Type B pancreatic cell (in vitro differentiated cells): Measurements from ENCODE around the gene ARHGAP15. TPM values are rescaled to one million over a fixed set of nuclear protein-coding genes. Genes with fewer than 3 reads are reported as not detected.

Source experiments
- DNase-seq: peaks from one replicate; pipeline ENCODE4 v3.0.0; 2021; ENCODE audit warnings: mixed read lengths; ENCODE audit not compliant: unreplicated experiment; ENCODE audit errors: extremely low spot score
- H3K27ac Mint-ChIP-seq: 2 replicates; pipeline ENCODE4 v1.8.0; 2021; ENCODE audit warnings: mild to moderate bottlenecking, mixed read lengths
- H3K27me3 Mint-ChIP-seq: 2 replicates; pipeline ENCODE4 v1.8.0; 2021; ENCODE audit warnings: mixed read lengths
- H3K36me3 Mint-ChIP-seq: 2 replicates; pipeline ENCODE4 v1.8.0; 2021; ENCODE audit warnings: mixed read lengths
- H3K4me1 Mint-ChIP-seq: one replicate; pipeline ENCODE4 v1.8.0; 2021; ENCODE audit warnings: mixed read lengths; ENCODE audit not compliant: unreplicated experiment
- H3K4me3 Mint-ChIP-seq: 2 replicates; pipeline ENCODE4 v1.8.0; 2021; ENCODE audit warnings: mild to moderate bottlenecking, mixed read lengths
- H3K9me3 Mint-ChIP-seq: 2 replicates; pipeline ENCODE4 v1.8.0; 2021; ENCODE audit warnings: mixed read lengths
- total RNA-seq: library from RNA; stranded (reverse); gene quantifications from 2 replicates; pipeline ENCODE4 v1.2.1, GENCODE V29; 2021; ENCODE audit warnings: low replicate concordance
- TF ChIP-seq, protein P1 (sequence below): fragments of 200-600 bp; sonication (generic); conservative IDR thresholded peaks from 2 replicates; pipeline ENCODE4 v1.5.0; 2021; ENCODE audit warnings: antibody characterized with exemption, mild to moderate bottlenecking

Gene ARHGAP15
- total RNA-seq, 1 donor from 2014 or later = not detected

DNA sequence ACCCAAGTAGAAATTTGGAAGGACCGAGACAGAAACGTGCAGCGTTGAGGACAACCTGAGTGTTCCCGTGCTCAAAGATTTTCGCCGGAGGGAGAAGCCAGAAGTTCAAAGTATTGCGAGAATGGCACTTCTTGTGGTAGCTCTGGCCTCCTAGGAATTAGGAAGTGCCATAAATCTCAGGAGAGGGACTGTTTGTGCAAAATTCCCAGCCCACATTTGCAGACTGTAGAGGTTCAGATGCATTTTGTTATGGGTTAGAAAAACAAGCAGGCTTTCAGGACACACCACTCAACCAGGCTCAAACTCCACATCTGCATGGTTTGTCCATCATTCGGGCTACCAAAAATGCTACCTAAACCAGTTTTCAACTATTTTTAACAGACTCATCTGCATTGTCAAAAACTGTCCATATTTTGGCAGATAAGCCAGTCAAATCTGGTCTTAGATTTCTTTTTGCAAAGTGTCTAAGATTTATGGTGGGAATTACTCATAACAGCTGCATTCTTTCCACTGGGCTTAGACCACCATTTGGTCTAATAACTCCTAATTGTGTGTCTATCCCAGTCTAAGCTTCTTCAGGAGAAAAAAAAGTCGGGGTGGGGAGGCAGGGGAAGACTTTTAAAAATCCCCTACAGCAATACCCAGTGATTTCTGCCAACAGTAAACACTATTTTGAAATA is 422.9 kb downstream of the ARHGAP15 start:
- Mint-ChIP-seq H3K4me3 (no peak overlapping the region), H3K27ac (no peak overlapping the region), H3K4me1 (peaks cover 15% of the 10 kb centered on the region), H3K9me3 (no peaks in the 10 kb centered on the region), H3K36me3 (no peaks in the 10 kb centered on the region), H3K27me3 (peaks cover 3% of the 10 kb centered on the region)
- TF ChIP-seq, protein P1, sequence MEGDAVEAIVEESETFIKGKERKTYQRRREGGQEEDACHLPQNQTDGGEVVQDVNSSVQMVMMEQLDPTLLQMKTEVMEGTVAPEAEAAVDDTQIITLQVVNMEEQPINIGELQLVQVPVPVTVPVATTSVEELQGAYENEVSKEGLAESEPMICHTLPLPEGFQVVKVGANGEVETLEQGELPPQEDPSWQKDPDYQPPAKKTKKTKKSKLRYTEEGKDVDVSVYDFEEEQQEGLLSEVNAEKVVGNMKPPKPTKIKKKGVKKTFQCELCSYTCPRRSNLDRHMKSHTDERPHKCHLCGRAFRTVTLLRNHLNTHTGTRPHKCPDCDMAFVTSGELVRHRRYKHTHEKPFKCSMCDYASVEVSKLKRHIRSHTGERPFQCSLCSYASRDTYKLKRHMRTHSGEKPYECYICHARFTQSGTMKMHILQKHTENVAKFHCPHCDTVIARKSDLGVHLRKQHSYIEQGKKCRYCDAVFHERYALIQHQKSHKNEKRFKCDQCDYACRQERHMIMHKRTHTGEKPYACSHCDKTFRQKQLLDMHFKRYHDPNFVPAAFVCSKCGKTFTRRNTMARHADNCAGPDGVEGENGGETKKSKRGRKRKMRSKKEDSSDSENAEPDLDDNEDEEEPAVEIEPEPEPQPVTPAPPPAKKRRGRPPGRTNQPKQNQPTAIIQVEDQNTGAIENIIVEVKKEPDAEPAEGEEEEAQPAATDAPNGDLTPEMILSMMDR = no peak
- DNase-seq = no peak

DNA sequence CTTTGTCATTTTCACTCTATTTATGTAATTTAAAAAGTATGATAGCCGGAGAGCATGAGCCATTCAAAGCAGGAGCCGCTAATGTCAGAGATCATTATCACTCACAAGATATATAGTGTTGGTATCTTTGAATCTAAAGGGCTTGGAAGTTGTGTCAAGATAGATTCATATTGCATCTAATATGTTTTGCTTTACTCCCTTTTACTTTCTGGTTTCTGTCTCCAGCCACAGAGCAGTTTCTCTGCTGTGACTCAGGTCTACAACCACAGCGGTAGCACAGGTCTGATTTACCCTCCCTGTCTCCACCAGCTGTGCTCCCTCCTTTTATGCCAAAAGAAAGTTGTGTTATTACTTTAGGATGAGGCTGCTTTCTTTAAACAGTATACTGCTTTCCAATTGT is 424.0 kb downstream of the ARHGAP15 start:
- no peaks in the 10 kb centered on the region for H3K36me3 Mint-ChIP-seq
- no peak for DNase-seq
- H3K4me1 Mint-ChIP-seq = peaks cover 15% of the 10 kb centered on the region
- TF ChIP-seq, protein P1 = no peak
- peaks cover 6% of the 10 kb centered on the region for H3K27me3 Mint-ChIP-seq
- H3K4me3 Mint-ChIP-seq = no peak overlapping the region
- no peak overlapping the region for H3K27ac Mint-ChIP-seq
- H3K9me3 Mint-ChIP-seq = no peaks in the 10 kb centered on the region

GRCh38 chr2:143558665-143559064 is 429.4 kb downstream of the ARHGAP15 start:
- H3K4me3 Mint-ChIP-seq = no peak overlapping the region
- peaks cover 4% of the 10 kb centered on the region for H3K4me1 Mint-ChIP-seq
- DNase-seq = no peak
- TF ChIP-seq, protein P1 = no peak
- no peak overlapping the region for H3K27ac Mint-ChIP-seq
- H3K27me3 Mint-ChIP-seq = peaks cover 6% of the 10 kb centered on the region
- H3K36me3 Mint-ChIP-seq = no peaks in the 10 kb centered on the region
- H3K9me3 Mint-ChIP-seq = no peaks in the 10 kb centered on the region

DNA sequence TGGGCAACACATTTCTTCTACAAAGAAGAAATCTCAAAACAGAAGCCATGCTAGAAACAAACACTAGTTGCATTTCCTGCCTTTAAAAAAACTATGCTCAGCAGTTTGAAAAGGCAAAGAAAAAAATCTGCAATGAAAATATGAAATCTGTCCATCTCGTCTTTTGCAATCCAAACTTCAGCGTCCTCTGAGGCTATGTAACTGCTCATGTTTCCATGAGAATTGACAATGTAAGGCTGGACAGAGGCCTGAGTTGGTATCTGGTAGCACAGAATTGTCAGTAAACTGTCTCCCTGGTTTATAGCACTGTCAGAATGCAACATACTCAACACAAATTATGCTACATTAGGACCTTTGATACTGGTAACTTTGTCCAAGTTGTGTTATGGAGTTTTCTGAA is 429.9 kb downstream of the ARHGAP15 start:
- Mint-ChIP-seq H3K4me3 (no peak overlapping the region), H3K36me3 (no peaks in the 10 kb centered on the region), H3K9me3 (no peaks in the 10 kb centered on the region), H3K4me1 (peaks cover 4% of the 10 kb centered on the region), H3K27me3 (peaks cover 6% of the 10 kb centered on the region), H3K27ac (no peak overlapping the region)
- no peak for DNase-seq
- TF ChIP-seq, protein P1 = no peak

GRCh38 chr2:143560724-143561123 is 431.5 kb downstream of the ARHGAP15 start:
- no peak overlapping the region for H3K4me3 Mint-ChIP-seq
- TF ChIP-seq, protein P1 = no peak
- peaks cover 4% of the 10 kb centered on the region for H3K4me1 Mint-ChIP-seq
- no peak for DNase-seq
- peaks cover 8% of the 10 kb centered on the region for H3K27me3 Mint-ChIP-seq
- no peaks in the 10 kb centered on the region for H3K36me3 Mint-ChIP-seq
- H3K9me3 Mint-ChIP-seq = no peaks in the 10 kb centered on the region
- H3K27ac Mint-ChIP-seq = no peak overlapping the region
